Measurements from ENCODE around the gene ERP27.

The ERP27 gene

DNA sequence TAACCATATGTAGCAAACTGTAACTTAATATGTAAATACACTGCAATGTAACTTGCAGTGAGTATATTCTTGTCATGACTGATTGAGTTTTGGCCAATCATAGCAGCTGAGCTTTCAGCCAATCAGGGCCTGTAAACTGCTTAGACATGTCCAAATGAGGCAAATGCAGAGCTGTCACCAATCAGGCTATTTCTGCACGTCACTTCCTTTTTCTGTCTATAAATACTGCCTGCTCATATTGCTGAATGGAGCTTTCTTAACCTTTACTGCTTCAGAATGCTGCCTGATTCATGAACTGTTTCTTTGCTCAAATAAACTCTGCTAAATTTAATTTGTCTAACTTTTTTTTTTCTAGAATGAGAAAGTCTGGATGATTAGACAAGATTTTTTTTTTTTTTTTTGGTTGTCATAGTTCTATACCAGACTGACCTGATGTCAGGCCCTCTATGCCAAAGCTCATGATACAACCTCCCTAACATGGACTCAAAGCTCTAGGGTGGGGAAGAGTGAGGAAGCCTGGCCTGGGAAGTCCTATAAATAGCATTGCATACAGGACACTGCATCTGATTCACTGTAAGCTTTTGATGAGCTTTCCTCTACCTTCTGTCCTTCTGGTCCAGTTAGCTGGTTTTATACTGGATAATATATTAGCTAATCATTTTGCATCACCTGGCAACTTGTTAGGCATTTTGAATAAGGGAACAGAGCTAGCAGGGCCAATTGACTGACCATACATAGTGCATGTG lies 64.7 kb downstream of the ERP27 start:
- H3K27ac Mint-ChIP-seq, result no peak overlapping the region
- H3K4me3 Mint-ChIP-seq, result no peak overlapping the region
- peaks cover 0 to 4% of the 10 kb centered on the region in 2 donors for H3K27me3 Mint-ChIP-seq
- peaks cover 4 to 12% of the 10 kb centered on the region in 2 donors for H3K4me1 Mint-ChIP-seq
- no peak for DNase-seq
- peak; percentile 38 to 58 for ATAC-seq (replicated peaks)
- no peaks in the 10 kb centered on the region for H3K36me3 Mint-ChIP-seq
- H3K9me3 Mint-ChIP-seq, result peaks cover 0 to 2% of the 10 kb centered on the region in 2 donors

DNA sequence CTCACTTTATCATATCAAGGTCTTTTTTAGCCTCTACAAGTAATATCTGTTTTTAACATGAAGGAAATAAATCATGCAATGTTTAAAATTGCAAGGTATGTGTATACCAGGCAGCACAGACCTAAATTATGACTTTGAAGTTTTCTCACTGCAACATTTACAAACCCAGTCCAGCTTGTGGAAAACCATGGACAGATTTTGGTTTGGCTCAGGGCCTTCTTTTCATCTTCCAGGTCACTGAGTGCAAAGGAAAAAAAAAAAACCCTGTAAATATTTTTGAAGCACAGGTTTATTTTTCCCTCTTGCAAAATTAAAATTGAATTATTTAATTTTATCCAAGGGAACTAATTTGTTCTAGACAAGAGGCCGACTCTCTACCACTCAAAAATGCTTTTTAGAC lies 66.5 kb downstream of the ERP27 start:
- H3K4me1 Mint-ChIP-seq, result peaks cover 4 to 12% of the 10 kb centered on the region in 2 donors
- peaks cover 2 to 8% of the 10 kb centered on the region in 2 donors for H3K9me3 Mint-ChIP-seq
- H3K27ac Mint-ChIP-seq, result no peak overlapping the region
- H3K4me3 Mint-ChIP-seq, result no peak overlapping the region
- peaks cover 0 to 5% of the 10 kb centered on the region in 2 donors for H3K36me3 Mint-ChIP-seq
- ATAC-seq (replicated peaks) (no peak), DNase-seq (no peak)
- peaks cover 0 to 14% of the 10 kb centered on the region in 2 donors for H3K27me3 Mint-ChIP-seq

DNA sequence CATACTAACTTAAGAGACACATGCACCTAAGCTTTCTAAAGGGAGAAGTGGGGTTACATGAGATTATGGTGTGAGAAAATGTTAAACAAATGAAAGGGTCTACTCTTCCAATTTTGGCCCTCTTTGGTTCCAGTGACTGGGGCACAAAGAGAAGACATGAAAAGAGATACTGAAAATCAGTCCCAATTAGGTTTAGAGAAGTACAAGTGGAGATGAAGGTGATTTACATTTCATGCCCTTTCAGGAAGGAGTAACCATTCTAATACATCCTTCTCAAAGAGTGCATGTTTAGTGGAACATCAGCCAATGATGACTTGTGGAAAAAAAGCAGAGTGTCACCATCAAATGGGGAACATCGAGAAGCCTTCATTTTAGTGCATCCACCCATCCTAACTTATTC lies 67.1 kb downstream of the ERP27 start:
- Mint-ChIP-seq H3K36me3 (peaks cover 0 to 5% of the 10 kb centered on the region in 2 donors), H3K4me3 (no peak overlapping the region), H3K27me3 (peaks cover 1 to 12% of the 10 kb centered on the region in 2 donors), H3K9me3 (peaks cover 2 to 8% of the 10 kb centered on the region in 2 donors), H3K4me1 (peaks cover 4 to 12% of the 10 kb centered on the region in 2 donors), H3K27ac (no peak overlapping the region)
- ATAC-seq (replicated peaks), result no peak
- no peak for DNase-seq

DNA sequence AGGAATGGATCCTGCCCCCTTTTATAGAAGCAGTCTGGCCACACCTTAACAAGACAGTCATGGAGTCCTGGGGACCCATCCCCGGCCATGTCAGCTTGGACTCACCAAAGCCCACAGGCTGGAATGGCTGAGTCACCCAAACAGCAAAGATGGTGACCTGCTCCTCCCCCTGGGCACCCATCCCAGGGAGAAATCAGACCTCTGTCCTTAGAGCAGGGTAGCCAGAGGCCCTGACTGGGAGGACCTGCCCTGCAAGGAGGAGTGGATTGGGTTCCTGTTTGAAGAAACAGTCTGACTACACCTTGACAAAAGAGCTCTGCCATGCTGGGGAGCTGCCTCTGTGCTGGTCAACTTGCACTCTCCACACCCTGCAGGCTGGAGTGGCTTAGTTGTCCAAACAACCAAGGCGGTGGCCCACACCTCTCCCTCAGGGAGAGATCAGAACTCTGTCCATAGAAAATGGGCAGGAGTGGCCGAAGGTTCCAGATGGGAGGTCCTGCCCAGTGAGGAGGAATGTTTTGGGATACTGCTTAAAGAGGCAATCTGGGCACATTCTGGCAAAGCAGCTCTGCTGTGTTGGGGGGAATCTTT lies 69.3 kb downstream of the ERP27 start:
- ATAC-seq (replicated peaks) (no peak), DNase-seq (no peak)
- Mint-ChIP-seq H3K36me3 (peaks cover 0 to 5% of the 10 kb centered on the region in 2 donors), H3K27me3 (peaks cover 6 to 10% of the 10 kb centered on the region in 2 donors), H3K9me3 (peaks cover 2 to 8% of the 10 kb centered on the region in 2 donors), H3K4me1 (peaks cover 4 to 12% of the 10 kb centered on the region in 2 donors), H3K27ac (no peak overlapping the region), H3K4me3 (no peak overlapping the region)
